ENCODE data around the gene ZNF205. TPM values are rescaled to one million over a fixed set of nuclear protein-coding genes. Genes with fewer than 3 reads are reported as not detected.

The ZNF205 gene
- total and polyA plus RNA-seq, 2 experiments from 2014 or later = 13.2 to 37.3 TPM

DNA sequence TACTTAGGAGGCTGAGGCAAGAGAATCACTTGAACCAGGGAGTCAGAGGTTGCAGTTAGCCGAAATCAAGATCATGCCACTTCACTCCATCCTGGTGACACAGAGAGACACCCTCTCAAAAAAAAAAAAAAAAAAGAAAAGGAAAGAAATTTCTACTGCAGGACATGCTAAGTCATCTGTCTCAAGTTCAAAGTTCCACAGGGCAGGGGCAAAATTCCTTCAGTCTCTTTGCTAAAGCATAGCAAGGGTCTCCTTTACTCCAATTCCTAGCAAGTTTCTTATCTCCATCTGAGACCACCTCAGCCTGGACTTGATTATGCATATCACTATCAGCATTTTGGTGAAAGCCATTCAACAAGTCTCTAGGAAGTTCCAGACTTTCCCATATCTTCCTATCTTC is 27.9 kb upstream of the ZNF205 start:
- H3K27ac ChIP-seq = no peak overlapping the region
- no peak for DNase-seq (ENCODE audit: low read depth in 1 of 2, low spot score in 1 of 2)
- TF ChIP-seq, protein P1, sequence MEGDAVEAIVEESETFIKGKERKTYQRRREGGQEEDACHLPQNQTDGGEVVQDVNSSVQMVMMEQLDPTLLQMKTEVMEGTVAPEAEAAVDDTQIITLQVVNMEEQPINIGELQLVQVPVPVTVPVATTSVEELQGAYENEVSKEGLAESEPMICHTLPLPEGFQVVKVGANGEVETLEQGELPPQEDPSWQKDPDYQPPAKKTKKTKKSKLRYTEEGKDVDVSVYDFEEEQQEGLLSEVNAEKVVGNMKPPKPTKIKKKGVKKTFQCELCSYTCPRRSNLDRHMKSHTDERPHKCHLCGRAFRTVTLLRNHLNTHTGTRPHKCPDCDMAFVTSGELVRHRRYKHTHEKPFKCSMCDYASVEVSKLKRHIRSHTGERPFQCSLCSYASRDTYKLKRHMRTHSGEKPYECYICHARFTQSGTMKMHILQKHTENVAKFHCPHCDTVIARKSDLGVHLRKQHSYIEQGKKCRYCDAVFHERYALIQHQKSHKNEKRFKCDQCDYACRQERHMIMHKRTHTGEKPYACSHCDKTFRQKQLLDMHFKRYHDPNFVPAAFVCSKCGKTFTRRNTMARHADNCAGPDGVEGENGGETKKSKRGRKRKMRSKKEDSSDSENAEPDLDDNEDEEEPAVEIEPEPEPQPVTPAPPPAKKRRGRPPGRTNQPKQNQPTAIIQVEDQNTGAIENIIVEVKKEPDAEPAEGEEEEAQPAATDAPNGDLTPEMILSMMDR (IDR thresholded peaks at IDR 0.05; ENCODE audit: low read depth, low read length) = no peak

DNA sequence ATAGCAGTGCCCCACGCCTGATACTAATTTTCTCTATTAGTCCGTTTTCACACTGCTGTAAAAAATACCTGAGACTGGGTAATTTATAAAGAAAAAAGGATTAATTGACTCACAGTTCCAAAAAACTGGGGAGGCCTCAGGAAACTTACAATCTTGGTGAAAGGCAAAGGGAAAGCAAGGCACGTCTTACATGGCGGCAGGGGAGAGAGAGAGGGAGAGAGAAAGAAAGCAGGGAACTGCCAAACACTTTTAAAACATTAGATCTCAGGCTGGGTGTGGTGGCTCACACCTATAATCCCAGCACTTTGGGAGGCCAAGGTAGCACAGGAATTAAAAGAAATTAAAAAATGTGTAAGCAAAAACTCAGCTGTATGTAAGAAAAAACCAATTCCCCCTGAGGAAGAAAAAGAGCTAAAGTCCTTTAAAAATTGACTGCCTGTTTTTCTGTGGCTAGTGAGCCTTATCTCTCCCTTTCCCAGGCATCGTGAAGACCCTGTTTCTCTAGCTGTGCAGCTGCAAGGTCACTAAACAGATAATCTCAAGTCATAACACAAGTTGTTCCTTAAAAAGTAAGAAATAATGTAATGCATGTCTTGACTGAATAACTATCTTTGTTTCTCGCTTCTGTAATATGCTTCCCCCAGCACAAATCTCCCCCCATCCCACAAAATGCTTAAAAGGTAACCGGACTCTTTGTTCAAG is 27.3 kb upstream of the ZNF205 start:
- no peaks in the 10 kb centered on the region for H3K9me3 ChIP-seq (ENCODE audit: low read depth)
- no peaks in the 10 kb centered on the region for H3K27me3 ChIP-seq
- no peak overlapping the region for H3K4me3 ChIP-seq
- DNase-seq (ENCODE audit: low read depth in 1 of 2, low spot score in 1 of 2) = no peak
- TF ChIP-seq, protein P1 (IDR thresholded peaks at IDR 0.05; ENCODE audit: low read depth, low read length) = no peak
- H3K27ac ChIP-seq = no peak overlapping the region
- no peaks in the 10 kb centered on the region for H3K36me3 ChIP-seq
- no peaks in the 10 kb centered on the region for H3K4me1 ChIP-seq (ENCODE audit: low read depth)

More for the DNA sequence above, 27.9 kb upstream of the ZNF205 start:
- no peaks in the 10 kb centered on the region for H3K4me1 ChIP-seq (ENCODE audit: low read depth)
- no peaks in the 10 kb centered on the region for H3K27me3 ChIP-seq
- H3K4me3 ChIP-seq = no peak overlapping the region
- no peaks in the 10 kb centered on the region for H3K36me3 ChIP-seq
- no peaks in the 10 kb centered on the region for H3K9me3 ChIP-seq (ENCODE audit: low read depth)

DNA sequence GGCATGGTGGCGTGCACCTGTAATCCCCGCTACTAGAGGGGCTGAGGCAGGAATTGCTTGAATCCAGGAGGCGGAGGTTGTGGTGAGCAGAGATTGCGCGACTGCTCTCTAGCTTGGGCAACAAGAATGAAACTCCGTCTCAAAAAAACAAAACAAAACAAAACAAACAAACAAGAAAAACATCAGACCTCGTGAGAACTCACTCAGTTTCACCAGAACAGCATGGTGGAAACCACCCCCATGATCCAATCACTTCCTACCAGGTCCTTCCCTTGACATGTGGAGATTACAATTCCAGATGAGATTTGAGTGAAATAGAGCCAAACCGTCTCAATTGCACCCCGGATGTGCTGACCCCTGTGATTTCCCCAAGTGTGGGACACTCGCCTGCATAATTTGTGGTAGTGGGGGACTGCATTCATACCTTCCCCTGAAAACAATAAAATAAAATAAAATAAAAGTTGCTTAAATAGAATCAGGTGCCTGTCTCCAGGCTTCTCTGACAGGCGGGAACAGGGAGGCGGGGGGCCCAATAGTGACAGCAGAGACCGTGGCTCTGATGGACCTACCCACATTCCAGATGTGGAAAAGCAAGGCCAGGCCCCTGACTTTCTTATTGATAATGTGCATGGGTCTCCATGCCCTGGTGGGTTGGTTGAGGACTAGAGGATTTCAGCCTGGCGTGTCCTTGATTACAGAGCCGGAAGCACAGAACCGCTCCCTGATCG is 26.4 kb upstream of the ZNF205 start:
- no peaks in the 10 kb centered on the region for H3K9me3 ChIP-seq (ENCODE audit: low read depth)
- H3K4me3 ChIP-seq = no peak overlapping the region
- no peaks in the 10 kb centered on the region for H3K4me1 ChIP-seq (ENCODE audit: low read depth)
- H3K27ac ChIP-seq = no peak overlapping the region
- DNase-seq (ENCODE audit: low read depth in 1 of 2, low spot score in 1 of 2) = no peak
- H3K27me3 ChIP-seq = no peaks in the 10 kb centered on the region
- TF ChIP-seq, protein P1 (IDR thresholded peaks at IDR 0.05; ENCODE audit: low read depth, low read length) = no peak
- no peaks in the 10 kb centered on the region for H3K36me3 ChIP-seq

DNA sequence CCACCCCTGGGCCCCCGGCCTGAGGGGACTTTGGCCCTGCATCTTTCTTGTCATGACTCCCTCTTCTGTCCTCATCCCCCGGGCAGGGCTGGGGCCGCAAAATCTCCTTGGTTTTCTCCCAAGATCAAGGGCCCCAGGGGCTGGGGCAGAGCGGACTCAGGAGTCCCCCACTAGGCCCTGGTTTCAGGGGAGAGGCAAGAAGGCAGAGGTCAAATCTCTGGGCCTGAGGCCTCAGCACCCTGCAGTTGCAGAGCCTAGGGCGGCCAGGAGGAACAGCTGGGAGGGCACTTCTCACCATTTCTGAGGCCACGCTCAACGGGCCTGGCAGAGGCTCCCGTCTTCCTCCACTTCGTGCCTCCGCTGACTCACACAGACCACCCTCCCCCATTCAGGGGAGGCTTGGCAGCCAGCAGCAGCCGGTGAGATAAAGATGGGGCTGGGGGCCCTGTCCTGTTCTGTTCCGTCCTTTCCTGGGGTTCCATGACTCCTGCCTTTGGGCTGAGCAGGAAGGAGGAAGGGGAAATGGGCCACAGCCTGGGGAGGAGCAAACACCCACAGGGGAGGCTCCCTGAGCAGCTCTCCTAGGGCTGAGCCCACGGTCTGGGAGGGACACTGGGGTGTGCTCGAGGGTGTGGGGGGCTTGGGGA is 25.7 kb upstream of the ZNF205 start:
- Histone ChIP-seq H3K4me1 (ENCODE audit: low read depth) (no peaks in the 10 kb centered on the region), H3K9me3 (ENCODE audit: low read depth) (no peaks in the 10 kb centered on the region), H3K27me3 (no peaks in the 10 kb centered on the region), H3K36me3 (no peaks in the 10 kb centered on the region), H3K4me3 (no peak overlapping the region), H3K27ac (no peak overlapping the region)
- DNase-seq (ENCODE audit: low read depth in 1 of 2, low spot score in 1 of 2) = peak in 1 of 2 donors; percentile 41
- TF ChIP-seq, protein P1 (IDR thresholded peaks at IDR 0.05; ENCODE audit: low read depth, low read length) = no peak

DNA sequence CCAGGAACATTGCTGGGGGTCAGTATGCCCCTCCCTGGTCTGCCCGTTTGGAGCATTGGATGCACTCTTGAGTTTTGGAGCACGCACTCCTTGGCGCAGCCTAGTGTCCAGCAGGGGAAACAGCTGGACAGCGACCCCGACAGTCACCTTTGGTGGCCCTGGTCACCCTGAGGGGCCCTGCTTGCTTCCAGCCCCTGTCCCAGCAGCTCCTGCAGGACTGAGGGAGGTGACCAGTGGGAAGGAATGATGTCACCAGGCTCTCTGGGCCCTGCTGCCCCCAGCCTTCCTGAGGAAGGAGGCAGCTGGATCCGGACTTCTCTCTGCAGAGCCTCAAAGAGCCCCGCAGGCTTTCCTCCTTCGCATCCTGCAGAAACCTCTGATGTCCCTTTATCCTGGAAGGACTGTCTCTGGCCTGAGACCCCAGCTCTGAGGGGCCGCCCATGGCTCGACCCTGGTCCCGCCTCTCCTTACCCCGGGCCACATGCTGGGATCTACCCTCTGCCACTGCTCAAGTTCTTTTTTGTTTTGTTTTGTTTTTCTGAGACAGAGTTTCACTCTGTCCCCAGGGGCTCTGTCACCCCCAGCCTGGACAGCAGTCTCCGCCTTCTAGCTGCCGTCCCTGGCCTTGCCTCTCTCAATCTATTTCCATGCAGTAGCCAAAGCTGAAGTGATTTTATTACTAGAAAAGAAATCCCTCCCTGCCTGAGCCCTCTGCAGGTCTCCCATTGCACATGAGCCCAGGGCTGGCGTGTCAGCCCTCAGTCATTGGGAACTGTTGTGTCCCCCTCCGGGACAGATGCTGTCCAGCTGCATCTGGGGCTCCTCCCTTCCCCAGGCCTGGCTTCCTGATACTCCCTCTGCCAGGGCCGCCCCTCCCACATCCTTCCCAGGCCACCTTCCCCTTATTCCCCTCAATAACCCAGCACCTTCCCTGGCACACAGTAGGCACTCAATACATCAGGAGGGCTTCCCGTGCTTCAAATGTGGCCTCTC is 24.8 kb upstream of the ZNF205 start:
- TF ChIP-seq, protein P1 (IDR thresholded peaks at IDR 0.05; ENCODE audit: low read depth, low read length) = peak; percentile 46
- Histone ChIP-seq H3K4me1 (ENCODE audit: low read depth) (no peaks in the 10 kb centered on the region), H3K27me3 (no peaks in the 10 kb centered on the region), H3K36me3 (no peaks in the 10 kb centered on the region), H3K4me3 (no peak overlapping the region), H3K9me3 (ENCODE audit: low read depth) (no peaks in the 10 kb centered on the region), H3K27ac (no peak overlapping the region)
- DNase-seq (ENCODE audit: low read depth in 1 of 2, low spot score in 1 of 2) = peak; percentile 24 to 29
